GM12878 (cell line): ENCODE results near the gene TRA2B. TPM values are rescaled to one million over a fixed set of nuclear protein-coding genes. Genes with fewer than 3 reads are reported as not detected.

Source experiments
- ATAC-seq: fragments of 200-7000 bp; cut with Tn5 transposase; 3 replicates; pipeline ENCODE4 v1.9.1; 2020; ENCODE audit warnings: mild to moderate bottlenecking, moderate library complexity
- BruUV-seq: library from RNA; stranded (reverse); fragments of 400-500 nt; replicated peaks from 2 replicates; lab custom pipeline; 2021; lab: Mats Ljungman, UMichigan
- CTCF ChIA-PET: fragments of 300-600 bp; sonication (Branson Sonifier 250); formaldehyde crosslinking; extraction: SDS; loops from one replicate; lab custom pipeline; 2021; ENCODE audit warnings: inconsistent platforms; lab: Yijun Ruan, JAX
- POLR2A ChIA-PET: fragments of 350-600 bp; formaldehyde crosslinking; extraction: SDS; loops from one replicate; lab custom pipeline; 2021; ENCODE audit warnings: inconsistent platforms; lab: Charles Lee
- RAD21 ChIA-PET: fragments of 300-600 bp; sonication (Branson Sonifier 250); formaldehyde crosslinking; loops from one replicate; lab custom pipeline; 2023; ENCODE audit warnings: antibody characterized with exemption; ENCODE audit not compliant: unreplicated experiment; lab: Charles Lee
- SMC1A ChIA-PET: fragments of 300-600 bp; sonication (Branson Sonifier 250); formaldehyde crosslinking; loops from one replicate; lab custom pipeline; 2023; ENCODE audit not compliant: unreplicated experiment, uncharacterized antibody; lab: Charles Lee
- DNase-seq: peaks from one replicate; pipeline ENCODE4 v3.0.0-alpha.2; 2011; ENCODE audit warnings: low read depth, low spot score
- FAIRE-seq: peaks from 3 replicates; lab custom pipeline; 2011; peaks lifted over from hg19 to GRCh38; lab: Jason Lieb, UNC
- H2AFZ ChIP-seq: 2 replicates; pipeline ENCODE4 v1.6.0; 2011; ENCODE audit warnings: low read depth, low read length, control low read depth; ENCODE audit not compliant: control insufficient read depth
- H3K27ac ChIP-seq: 2 replicates; pipeline ENCODE4 v1.5.1; 2011; ENCODE audit warnings: control low read depth; ENCODE audit not compliant: control insufficient read depth, insufficient read depth
- H3K27me3 ChIP-seq, 2 experiments: replicated peaks in 1 of 2; 2 replicates each; pipeline versions ENCODE4 v1.6.0 to v1.6.1; 2011; ENCODE audit warnings: low read length in 1 of 2; ENCODE audit not compliant: control insufficient read depth in 2 of 2, insufficient read depth in 2 of 2
- H3K36me3 ChIP-seq, 2 experiments: 2 replicates each; pipeline ENCODE4 v1.5.1; 2011; ENCODE audit warnings: low read length in 1 of 2; ENCODE audit not compliant: control insufficient read depth in 2 of 2, insufficient read depth in 2 of 2
- H3K4me1 ChIP-seq: 2 replicates; pipeline ENCODE4 v1.6.1; 2011; ENCODE audit warnings: mild to moderate bottlenecking, low read length, moderate library complexity, mixed read lengths; ENCODE audit not compliant: control insufficient read depth, insufficient read depth
- H3K4me2 ChIP-seq: 2 replicates; pipeline ENCODE4 v1.6.0; 2011; ENCODE audit warnings: control low read depth; ENCODE audit not compliant: control insufficient read depth, insufficient read depth
- H3K4me3 ChIP-seq: fragments of 200-600 bp; sonication (generic); 2 replicates; pipeline ENCODE4 v1.5.1; 2016
- H3K79me2 ChIP-seq: 2 replicates; pipeline ENCODE4 v1.6.0; 2011; ENCODE audit warnings: low read length; ENCODE audit not compliant: control insufficient read depth, insufficient read depth
- H3K9ac ChIP-seq: 2 replicates; pipeline ENCODE4 v1.8.0; 2011; ENCODE audit warnings: low read length, control low read depth, mixed read lengths; ENCODE audit not compliant: control insufficient read depth, insufficient read depth
- H3K9me3 ChIP-seq: replicated peaks from 3 replicates; pipeline ENCODE4 v1.5.1; 2011; ENCODE audit warnings: mild to moderate bottlenecking, low read length; ENCODE audit not compliant: control insufficient read depth, insufficient read depth
- H4K20me1 ChIP-seq: 2 replicates; pipeline ENCODE4 v1.6.0; 2011; ENCODE audit not compliant: control insufficient read depth, insufficient read depth
- NFIC ChIP-seq: IDR thresholded peaks from 2 replicates; pipeline ENCODE4 v1.6.1; 2012; ENCODE audit warnings: low read depth, mild to moderate bottlenecking, inconsistent platforms, low read length, moderate library complexity
- NRF1 ChIP-seq: conservative IDR thresholded peaks from 2 replicates; pipeline ENCODE4 v1.6.1; 2011; ENCODE audit warnings: mild to moderate bottlenecking, low read depth, low read length, improper control_type of control experiment
- PAX5 ChIP-seq: IDR thresholded peaks from 2 replicates; pipeline ENCODE4 v1.6.1; 2011; ENCODE audit warnings: low read depth, low read length, borderline replicate concordance
- RB1 ChIP-seq: fragments of 450-650 bp; formaldehyde crosslinking; IDR thresholded peaks from 2 replicates; pipeline ENCODE4 v1.6.1; 2017; ENCODE audit warnings: mild to moderate bottlenecking, borderline replicate concordance
- RELA ChIP-seq: fragments of 450-650 bp; IDR thresholded peaks from 2 replicates; pipeline ENCODE4 v1.8.0; 2014; ENCODE audit warnings: borderline replicate concordance; ENCODE audit not compliant: partially characterized antibody
- ZNF207 ChIP-seq: fragments of 450-650 bp; IDR thresholded peaks from 2 replicates; pipeline ENCODE4 v1.6.1; 2014; ENCODE audit warnings: antibody characterized with exemption, mild to moderate bottlenecking, borderline replicate concordance
- WGBS: methylation state at CpG from one replicate; pipeline ENCODE4 v1.1.6; 2016; ENCODE audit warnings: low lambda C conversion rate; ENCODE audit not compliant: insufficient replicate concordance, insufficient coverage; ENCODE audit errors: missing lambda C conversion rate; 5-methylcytosine and 5-hydroxymethylcytosine counted together
- in situ Hi-C: fragments of 300-500 bp; cut with MboI; formaldehyde crosslinking; loops from 9 replicates; pipeline ENCODE4 v1.14.3; 2018; ENCODE audit warnings: mixed read lengths
- intact Hi-C: fragments of 100-400 bp; cut with micrococcal nuclease; formaldehyde crosslinking; loops from one replicate; pipeline ENCODE4 v1.14.2; 2022; ENCODE audit not compliant: unreplicated experiment
- polyA plus RNA-seq, 11 experiments: library from polyadenylated mRNA; depleted of rRNA in 4 of 11; unstranded in 6 of 11; stranded (reverse) in 5 of 11; fragments of >200 nt; fragmentation: Nextera tagmentation in 4 of 11; fragmentation: Illumina TruSeq in 1 of 11; extraction: Ambion mirVana in 4 of 11; extraction: Trizol in 1 of 11; gene quantifications; 1 replicate in 1 of 11; 2 replicates in 10 of 11; pipeline versions ENCODE4 v1.2.1 to v1.2.3, GENCODE V29; 2011 to 2016; ENCODE audit warnings: inconsistent platforms in 2 of 11, missing spikeins in 2 of 11, low read depth in 1 of 11
- total RNA-seq, 4 experiments: library from RNA; depleted of rRNA in 3 of 4; stranded (reverse); fragments of >200 nt in 3 of 4; fragmentation: Illumina TruSeq in 1 of 4; extraction: Trizol in 1 of 4; gene quantifications; 2 replicates each; pipeline versions ENCODE4 v1.2.1 to v1.2.3, GENCODE V29; 2013 to 2021
- TF ChIP-seq, protein P1 (sequence below): fragments of 450-650 bp; IDR thresholded peaks from 2 replicates; pipeline ENCODE4 v1.6.1; 2018; ENCODE audit warnings: borderline replicate concordance, mild to moderate bottlenecking; ENCODE audit not compliant: partially characterized antibody

The TRA2B gene
- total and polyA plus RNA-seq, 10 of the 15 experiments (the other 5 are each of a cell fraction or from before 2014, with no cell fraction given) = 130 to 317 (median 278) TPM

DNA sequence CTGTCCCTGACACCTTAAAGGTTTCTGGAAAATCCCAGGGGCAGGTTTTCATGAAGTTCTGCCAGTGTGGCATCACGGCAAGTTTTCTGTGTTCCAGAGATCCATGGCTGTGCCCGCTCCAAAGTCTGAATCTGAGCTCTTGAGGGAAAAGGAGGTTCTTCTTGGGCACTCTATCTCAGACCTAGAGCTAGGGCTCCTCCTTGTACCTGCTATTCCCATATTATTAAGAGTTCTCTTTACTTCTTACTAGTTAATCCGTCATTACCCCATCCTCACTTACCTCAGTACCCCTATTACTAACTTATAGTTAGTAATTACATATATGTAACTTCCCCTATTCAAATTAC, 5.9 kb upstream of the TRA2B start:
- Histone ChIP-seq H3K27ac (no peak overlapping the region), H3K36me3 (no peaks in the 10 kb centered on the region), H3K79me2 (no peaks in the 10 kb centered on the region), H2AFZ (peak overlapping the region; percentile 74), H3K9me3 (no peaks in the 10 kb centered on the region), H3K4me1 (peaks cover 5% of the 10 kb centered on the region; the same call in 1 of the 2 replicates), H3K4me3 (no peak overlapping the region), H4K20me1 (no peaks in the 10 kb centered on the region), H3K4me2 (peak overlapping the region; percentile 49; the same call in 1 of the 2 replicates), H3K27me3 (0 out of 4 replicates have a peak, but pooled peaks cover 0 to 4% of the 10 kb centered on the region in 2 experiments), H3K9ac (no peak overlapping the region)
- ChIA-PET RAD21 (interaction anchor here (0.6 to 2.7 kb wide), 31 partner anchors 11 to 837 kb away, joined by 3 to 29 read pairs (median 7); no protein-coding TSS in a partner anchor), SMC1A (interaction anchor here (0.6 to 3.5 kb wide), 30 partner anchors 10 to 878 kb away, joined by 3 to 25 read pairs (median 5); partner anchors contain the start of gene EIF4A2), POLR2A (interaction anchor here (0.9 to 1.8 kb wide), 8 partner anchors 9 to 627 kb away, joined by 3 to 6 read pairs (median 3); partner anchors contain the start of gene DNAJB11), CTCF (interaction anchor here (0.6 to 3.9 kb wide), 81 partner anchors 8 to 1102 kb away, joined by 3 to 87 read pairs (median 5); partner anchors contain the start of gene TBCCD1)
- peak; percentile 52 for ATAC-seq
- intact Hi-C loops = no loop called here
- in situ Hi-C loops = loop anchor here (25.0 kb wide), 1 partner anchor 844 kb away; the partner anchor contains the start of gene EIF4A2
- no peak for DNase-seq
- WGBS = 0% methylated on average over 3 of the region's 3 CpGs
- TF ChIP-seq RELA (peak; percentile 14), NFIC (no peak), ZNF207 (0 out of 2 replicates have a peak, but pooled peaks have one; percentile 7), PAX5 (no peak), RB1 (0 out of 2 replicates have a peak, but pooled peaks have one; percentile 31), NRF1 (no peak)
- TF ChIP-seq, protein P1, sequence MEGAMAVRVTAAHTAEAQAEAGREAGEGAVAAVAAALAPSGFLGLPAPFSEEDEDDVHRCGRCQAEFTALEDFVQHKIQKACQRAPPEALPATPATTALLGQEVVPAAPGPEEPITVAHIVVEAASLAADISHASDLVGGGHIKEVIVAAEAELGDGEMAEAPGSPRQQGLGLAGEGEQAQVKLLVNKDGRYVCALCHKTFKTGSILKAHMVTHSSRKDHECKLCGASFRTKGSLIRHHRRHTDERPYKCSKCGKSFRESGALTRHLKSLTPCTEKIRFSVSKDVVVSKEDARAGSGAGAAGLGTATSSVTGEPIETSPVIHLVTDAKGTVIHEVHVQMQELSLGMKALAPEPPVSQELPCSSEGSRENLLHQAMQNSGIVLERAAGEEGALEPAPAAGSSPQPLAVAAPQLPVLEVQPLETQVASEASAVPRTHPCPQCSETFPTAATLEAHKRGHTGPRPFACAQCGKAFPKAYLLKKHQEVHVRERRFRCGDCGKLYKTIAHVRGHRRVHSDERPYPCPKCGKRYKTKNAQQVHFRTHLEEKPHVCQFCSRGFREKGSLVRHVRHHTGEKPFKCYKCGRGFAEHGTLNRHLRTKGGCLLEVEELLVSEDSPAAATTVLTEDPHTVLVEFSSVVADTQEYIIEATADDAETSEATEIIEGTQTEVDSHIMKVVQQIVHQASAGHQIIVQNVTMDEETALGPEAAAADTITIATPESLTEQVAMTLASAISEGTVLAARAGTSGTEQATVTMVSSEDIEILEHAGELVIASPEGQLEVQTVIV = no peak
- FAIRE-seq = no peak
- BruUV-seq = no TSS peak
